Limb (tissue), 2 donors: ENCODE results near the gene MPV17.
"Not testable (repeated sequence)": the region's sequence is repeated elsewhere in the genome, so short reads cannot be mapped to it uniquely, and the experiment has no call there.

Source experiments
- DNase-seq, 2 donors: peaks; one replicate each; pipeline ENCODE4 v3.0.0-alpha.2; 2016; ENCODE audit errors: extremely low spot score in 2 of 2

Gene MPV17

DNA sequence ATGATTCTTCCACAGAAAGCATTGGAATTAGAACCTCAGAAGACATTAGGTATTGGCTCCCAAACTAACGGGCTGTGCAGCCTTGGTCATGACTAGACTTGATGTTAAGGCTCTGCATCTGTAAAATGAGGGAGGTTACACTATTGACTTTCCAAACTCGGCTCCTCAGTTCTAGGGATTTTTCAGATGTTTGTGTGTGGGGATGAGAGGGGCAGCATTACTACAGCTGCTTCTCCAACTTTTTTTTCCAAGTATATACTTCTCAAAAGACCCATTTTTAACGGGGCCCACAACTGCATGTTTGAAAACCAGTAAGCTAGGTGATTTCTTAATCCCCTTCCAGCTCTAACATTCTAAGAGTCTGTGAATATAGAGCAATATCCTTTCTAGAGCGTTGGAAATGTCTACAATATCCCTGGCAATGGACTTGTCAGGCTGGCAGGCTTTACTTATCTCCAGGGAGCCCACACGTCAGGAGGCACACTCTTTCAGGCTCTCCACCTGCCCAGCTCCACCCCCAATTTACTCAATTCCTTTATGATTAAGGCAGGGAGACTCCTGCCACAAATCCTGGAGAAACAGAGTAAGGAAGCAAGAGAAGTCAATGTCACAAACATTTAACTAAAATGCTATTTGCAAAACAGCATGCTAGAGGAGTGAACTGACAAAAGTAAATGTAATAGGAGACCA lies 844 bp upstream of the MPV17 start:
- no peak for DNase-seq

DNA sequence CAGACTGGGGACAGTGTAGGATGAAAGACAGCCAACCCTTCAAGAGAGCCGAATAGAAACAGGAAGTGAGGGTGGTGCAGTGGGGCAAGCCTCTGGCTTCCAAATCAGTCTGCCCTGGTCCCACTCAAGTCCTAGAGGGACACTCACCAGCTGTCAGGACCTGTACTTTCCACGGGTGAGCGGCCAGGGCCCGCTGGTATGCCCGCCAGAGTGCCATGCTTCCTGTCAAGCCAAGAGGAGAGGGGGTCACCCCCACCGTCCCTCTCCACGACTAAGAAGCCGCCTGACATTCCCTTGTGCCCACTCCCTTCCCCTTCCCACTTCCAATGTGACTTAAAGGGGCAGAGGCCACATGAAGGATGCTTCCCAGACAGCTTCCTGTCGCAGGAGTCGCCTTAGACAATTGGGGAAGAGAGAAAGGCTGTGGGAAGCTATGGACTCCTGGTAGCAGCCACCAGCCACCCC lies 564 bp downstream of the MPV17 start:
- no peak for DNase-seq

DNA sequence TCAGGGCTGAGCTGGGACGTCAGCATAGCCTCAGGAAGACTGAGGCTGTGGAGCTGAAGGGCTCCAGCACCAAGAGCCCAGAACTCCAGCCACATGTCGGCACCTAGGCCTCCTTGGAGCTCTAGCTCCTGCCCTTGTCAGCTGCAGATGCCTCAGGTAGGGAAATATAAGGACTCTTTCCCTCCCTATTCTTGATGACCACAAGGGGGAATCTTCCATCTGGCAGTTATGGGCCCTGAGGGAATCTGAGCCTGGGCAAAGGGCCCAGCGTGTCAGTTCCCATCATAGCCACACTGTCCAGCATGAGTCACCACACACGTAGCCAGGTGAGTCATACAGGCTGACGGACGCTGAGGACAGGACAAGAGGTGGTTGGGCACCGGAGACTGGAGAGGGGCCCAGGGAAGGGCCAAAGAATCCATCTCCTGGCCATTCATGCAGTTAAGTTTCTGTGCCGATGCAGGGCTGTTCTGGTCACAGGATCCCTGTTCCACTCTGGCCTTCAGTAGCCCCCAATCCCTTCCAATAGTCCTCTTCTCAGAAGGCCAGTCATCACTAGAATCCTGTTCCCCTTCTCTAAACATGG lies 1.8 kb downstream of the MPV17 start:
- no peak for DNase-seq

DNA sequence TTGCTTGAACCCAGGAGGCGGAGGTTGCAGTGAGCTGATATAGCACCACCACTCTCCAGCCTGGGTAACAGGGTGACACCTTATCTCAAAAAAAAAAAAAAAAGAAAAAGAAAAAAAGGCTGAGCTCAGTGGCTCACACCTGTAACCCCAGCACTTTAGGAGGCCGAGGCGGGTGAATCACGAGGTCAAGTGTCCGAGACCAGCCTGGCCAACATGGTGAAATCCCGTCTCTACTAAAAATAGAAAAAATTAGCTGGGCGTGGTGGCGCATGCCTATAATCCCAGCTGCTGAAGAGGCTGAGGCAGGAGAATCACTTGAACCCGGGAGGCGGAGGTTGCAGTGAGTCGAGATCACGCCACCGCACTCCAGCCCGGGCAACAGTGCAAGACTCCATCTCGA lies 3.1 kb downstream of the MPV17 start:
- DNase-seq, result not testable (repeated sequence)

DNA sequence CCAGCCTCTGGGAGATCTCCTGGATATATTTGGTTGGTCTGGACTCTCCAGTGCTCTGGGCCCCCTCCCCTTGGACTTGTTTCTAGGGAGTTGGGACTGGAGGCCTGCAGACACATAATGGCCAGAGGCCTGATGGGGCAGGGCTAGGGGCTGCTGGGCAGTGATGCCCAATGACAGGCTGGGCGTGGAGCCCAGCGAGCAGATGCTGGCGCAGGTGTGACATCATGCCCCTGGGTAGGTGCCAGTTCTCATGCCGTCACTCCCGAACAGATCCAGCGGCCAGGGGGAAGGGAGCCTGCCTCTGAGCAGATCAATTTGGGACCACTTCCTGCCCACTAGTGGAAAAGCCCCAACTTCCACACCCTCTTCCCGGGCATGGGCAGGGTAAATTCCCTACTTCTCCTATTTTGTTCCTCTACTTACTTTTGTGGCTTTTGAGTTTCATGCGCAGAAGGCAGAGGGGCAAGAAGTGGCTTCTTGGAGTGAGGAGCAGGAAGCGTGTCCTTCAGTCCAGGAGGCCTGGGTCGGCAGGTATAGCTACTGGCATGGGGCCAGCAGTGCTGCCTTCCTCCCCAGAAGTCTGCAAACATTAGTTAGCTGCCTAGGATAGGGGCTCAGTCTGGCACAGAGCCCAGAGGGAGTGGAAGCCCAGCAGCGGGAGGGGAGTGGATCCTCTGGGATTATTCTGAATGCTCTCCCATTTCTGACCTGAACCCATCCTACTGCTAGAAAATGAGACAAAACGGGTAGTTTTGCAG lies 6.1 kb downstream of the MPV17 start:
- no peak for DNase-seq

DNA sequence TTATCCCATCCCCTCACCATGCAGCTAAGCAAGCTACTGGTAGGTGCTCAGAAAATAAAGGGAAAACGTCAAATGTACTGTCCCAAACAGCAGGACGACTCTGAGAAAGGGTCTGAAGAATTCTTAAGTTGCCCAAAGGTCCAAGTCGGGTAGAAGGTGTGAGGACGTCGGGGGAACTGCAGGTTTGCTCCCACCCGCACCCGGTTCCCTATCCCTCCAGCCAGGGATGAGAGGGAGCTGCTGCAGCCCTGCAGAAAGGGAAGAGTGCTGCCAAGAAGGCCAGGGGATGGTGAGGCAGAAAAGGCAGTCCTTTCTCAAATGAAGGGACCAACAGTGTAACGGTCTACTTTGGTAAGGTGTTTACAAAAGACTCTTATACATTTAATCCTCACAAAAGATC lies 7.8 kb downstream of the MPV17 start:
- DNase-seq, result no peak

DNA sequence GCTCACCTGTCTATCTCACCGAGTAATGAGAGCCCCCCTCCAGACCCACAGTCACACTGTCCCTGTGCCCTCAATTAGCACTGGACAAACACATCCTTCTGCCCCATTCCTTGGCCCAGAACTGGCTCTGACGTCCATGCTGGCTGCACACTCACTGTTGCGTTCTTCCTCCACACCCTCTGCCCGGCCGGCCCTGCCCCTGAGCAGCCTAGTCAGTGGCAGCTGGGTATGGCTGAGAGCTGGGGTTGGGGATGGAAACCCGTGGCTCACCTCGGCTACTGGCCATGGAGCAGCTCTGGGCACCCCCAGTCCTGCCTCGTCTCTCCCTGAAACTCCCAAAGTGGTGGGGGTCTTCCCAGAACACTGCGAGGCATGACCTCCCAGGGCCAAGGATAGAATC lies 8.2 kb downstream of the MPV17 start:
- DNase-seq, result no peak

DNA sequence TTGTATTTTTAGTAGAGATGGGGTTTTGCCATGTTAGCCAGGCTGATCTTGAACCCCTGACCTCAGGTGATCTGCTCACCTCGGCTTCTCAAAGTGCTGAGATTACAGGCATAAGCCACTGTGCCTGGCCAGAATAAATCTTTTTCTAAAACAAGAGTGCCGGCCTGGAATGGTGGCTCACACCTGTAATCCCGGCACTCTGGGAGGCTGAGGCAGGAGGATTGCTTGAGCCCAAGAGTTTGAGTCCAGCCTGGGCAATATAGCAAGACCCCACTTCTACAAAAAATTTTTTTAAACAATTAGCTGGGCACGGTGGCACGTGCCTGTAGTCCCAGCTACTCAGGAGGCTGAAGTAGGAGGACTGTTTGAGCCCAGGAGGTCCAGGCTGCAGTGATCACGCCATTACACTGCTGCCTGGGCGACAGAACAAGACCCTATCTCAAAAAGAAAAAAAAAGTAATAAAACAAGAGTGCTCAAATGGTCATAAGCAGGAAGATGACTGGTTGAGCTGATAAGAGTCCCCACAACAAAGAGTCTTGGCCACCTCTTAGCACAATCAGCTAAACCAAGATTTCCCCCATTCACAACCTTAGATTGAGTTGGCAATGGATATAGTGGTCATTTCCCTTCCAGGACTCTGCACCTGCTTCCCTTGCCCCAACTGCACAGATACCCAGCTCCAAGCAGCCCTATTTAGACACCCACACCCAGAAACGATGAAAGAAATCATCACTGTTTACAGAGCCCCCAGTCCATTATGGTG lies 8.8 kb downstream of the MPV17 start:
- DNase-seq, result no peak

DNA sequence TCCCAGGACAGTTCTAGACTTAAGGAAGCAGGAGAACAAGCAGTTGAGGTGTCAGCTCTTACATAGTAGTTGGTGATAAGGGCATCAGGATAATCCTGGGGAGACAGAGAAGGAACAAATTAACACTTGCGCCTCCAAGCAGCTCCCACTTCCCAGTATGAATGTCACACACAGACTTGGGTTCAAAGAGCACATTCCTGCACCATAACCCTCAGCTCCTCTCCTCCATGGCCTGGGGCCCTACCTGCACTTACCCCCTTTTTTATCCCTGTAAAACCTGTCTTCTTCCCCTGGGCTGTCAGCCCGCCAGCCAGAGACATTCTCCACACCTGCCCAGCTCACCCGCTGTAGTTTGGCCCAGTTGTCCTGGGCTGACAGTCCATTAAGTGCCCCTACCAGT lies 10.7 kb downstream of the MPV17 start:
- no peak for DNase-seq

DNA sequence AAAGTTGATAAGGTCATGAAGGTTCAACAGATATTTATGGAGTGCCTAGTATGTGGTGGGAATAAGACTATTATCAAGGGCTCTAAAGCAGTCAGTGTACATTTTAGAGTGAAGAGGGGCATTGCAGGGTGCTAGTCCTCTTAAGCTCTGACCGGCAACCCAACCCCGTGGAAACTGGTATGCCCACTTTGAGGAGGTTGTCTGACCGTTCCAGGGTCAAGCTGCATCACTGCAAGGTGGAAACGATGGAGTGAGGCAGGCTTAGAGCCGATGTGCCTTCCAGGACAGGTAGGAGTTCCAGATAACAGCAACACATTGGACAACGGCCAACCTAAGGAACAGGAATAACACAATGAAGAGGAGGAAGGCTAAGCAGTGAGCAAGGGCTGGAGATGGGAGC lies 13.2 kb downstream of the MPV17 start:
- no peak for DNase-seq

DNA sequence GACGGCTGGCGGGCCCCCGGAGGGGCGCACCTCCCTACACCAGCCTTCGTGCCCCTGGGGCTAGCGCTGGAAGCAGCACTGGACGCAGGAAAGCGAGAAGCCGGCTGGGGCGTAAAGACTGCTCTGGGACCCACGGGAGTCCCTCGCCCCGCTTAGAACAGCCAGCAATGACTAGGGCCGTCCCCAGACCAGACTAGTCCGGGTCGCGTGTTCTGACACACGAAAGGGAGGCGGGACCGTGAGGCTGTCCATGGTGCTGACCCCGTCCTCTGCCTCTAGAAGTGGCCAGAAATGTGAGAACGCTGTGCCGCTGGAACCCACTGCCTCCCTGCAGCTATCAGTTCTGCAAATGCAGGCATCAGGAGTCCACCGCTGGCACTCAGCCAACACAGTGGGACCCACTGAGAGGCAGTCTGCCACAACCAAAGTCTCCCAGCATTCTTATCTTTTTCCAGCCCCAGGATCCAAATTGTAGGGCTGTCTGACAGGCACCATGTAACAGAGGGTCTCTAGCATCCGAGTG lies 14.5 kb downstream of the MPV17 start, which contains the start of gene UCN:
UCN (minus strand) TSS at position 87 of the 523 bp plus-strand sequence. CDS start 550 bp downstream, outside the sequence.
- DNase-seq, result peak; percentile 42 to 78

DNA sequence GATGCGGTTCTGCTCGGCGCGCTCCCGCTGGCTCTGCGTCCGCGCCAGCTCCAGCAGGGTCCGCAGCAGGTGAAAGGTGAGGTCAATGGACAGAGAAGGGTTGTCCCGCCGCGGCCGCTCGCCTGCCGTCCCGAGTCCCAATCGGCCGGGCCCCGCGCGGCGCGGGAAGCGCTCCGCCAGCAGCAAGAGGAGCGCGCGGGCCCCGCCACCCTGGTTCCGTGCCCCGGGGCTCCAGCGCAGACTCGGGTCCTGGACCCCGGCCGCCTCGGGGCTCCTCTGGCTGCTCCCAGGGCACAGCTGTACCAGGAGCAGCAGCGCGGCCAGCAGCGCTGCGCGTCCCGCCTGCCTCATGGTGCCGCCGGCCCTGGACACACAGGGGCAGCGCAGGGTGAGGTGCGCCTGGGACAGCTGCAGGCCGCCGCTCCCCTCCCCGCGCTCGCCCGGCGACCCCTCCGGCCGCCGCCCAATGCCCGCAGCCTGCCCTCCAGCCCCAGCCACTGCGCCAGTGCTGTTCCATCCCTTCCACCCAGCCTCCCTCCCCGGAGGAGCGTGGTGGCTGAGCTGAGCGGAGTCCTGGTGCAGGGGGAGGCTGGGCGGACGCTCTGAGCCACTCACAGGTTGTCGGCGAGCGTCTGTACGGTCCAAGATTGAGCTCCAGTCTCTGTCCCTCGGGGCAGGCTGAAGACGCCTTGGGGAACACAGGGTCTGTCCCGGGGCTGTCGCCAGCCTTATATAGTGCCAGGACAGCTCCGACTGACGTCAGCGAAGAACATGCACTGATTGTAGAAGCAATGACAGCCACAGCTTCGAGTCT lies 15.1 kb downstream of the MPV17 start:
- peak in 1 of 2 donors; percentile 52 for DNase-seq

DNA sequence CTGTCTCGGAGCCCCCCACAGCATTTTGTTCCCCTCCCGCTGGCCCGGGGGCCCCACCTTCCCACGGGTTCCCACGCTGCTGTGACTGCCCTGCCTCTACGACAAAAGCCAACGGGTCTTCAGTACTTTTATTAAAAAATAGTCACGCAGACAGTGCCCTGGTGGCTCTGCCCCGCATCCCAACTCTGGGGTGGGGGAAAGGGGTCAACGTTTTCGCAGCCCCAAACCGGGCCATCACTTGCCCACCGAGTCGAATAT lies 15.7 kb downstream of the MPV17 start:
- DNase-seq, result no peak

DNA sequence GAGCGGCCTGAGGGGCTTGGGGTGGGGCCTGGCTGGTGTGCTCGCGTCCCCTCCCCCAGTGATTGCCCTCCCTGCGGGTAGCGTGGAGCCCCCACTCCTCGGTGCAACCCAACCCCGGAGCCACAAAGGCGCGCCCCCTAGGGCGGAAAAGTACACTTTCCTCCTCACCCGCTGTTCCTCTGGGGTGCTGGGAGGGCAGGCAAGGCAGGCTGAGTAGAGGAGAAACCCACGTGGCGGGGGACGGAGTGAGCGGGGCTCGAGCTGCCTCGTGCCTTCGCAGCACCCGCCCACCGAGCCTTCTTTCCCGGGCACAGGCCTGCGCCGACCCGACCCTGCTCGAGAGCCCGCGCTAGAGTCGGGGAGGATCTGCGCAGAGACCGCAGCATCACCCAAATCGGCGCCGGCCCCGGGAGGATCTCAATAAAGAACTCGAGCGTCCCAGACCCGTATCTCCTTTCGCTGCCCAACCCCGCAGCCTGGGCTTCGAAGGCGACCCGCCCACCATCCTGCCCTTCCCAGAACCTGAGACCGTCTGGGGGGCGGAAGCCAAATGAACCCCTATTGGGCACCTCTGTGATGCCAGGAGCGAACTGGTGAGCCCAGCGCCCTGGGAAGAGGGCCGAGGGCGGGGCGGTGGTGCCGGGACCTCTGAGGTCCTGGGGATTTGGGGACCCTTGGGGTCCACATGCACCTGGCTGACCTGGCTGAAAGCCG lies 16.2 kb downstream of the MPV17 start:
- no peak for DNase-seq

DNA sequence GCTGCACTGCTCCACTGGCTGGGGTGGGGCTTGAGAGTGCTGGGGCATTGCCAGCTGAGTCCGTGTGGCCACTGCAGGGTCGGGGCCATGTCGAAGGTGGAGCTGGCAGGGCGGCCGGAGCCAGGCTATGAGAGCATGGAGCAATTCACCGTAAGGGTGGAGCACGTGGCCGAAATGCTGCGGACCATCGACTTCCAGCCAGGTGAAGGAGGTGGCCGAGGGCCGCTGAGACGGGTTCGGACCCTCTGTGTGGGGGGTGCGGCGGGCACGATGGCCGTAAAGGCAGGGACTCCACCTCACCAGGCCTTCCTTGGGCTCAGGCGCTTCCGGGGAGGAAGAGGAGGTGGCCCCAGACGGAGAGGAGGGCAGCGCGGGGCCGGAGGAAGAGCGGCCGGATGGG lies 16.8 kb downstream of the MPV17 start:
- no peak for DNase-seq

DNA sequence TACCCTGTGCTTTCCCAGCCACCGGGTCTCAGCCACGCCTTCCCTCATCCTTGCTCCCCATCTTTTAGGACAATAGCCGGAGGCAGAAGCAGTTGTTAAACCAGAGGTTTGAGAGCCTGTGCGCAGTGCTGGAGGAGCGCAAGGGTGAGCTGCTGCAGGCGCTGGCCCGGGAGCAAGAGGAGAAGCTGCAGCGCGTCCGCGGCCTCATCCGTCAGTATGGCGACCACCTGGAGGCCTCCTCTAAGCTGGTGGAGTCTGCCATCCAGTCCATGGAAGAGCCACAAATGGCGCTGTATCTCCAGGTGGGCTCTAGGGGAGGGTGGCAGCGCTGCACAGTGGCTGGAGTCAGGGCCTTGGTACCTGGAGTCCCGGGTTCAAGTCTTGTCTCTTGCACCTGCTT lies 17.4 kb downstream of the MPV17 start:
- no peak for DNase-seq

DNA sequence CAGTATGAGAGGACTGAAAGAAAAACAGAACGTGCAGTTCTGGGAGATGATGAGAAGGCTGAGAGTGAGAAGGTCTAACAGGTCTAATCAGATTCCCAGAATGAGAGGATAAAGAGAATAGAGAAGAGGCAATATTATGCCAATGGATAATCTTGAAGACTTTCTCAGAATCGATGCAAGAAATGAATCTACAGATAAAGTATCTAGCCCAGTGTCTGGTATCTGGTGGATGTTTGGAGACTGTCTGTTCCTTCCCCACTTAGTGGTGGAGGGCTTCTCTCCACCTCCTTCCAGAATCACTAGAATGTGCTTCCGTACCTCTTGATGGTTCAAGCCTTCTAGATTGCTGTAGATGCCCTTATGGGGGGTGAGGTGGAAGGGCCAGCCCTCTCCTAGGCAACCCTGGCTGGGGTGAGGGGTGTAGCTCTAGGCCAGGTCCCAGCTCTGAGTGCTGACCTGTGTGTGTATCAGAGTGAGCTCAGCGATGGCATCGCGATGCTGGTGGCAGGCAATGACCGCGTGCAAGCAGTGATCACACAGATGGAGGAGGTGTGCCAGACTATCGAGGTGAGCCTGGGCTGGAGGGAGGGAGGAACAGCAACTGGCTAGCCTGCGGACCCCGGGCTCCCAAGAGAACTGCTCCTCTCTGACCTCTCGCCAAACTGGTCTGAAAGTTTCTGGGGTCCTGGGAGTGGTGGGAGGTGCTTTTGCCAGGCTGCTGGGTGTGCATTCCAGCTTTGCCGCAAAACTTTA lies 18.2 kb downstream of the MPV17 start:
- no peak for DNase-seq

DNA sequence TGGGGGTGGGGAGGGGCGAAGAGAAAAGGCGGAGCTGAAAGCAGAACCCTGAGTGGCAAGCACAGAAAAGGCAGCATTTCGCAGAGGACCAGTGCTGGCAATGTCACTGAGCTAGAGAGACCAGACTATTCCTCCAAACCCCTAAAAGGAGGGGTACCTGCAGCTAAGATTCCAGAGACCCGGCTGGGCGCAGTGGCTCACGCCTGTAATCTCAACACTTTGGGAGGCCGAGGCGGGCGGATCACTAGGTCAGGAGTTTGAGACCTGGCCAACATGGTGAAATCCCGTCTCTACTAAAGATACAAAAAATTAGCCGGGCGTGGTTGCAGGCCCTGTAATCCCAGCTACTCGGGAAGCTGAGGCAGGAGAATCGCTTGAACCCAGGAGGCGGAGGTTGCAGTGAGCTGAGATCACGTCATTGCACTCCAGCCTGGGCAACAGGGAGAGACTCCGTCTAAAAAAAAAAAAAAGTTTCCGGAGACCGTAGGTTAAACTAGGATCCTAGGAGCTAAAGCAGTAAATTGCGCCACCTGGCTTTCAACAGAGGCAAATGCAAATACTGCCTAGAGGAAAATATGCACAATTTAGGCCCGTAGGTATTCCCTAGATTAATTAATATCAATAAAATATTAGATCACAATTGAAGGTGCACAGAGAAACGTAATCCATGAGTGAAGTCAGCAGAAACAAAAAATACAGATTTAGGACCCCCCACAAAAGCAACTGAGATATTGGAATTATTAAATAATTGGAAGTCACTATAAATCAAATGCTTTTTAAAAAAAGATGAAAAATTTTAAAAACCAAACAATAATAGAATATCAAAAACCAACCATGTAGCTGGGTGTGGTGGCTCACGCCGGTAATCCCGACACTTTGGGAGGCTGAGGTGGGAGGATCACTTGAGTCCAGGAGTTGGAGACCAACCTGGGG lies 19.5 kb downstream of the MPV17 start:
- peak in 1 of 2 donors; percentile 45 for DNase-seq
